Limb (tissue), 2 donors: ENCODE results near the gene PTCHD1.

Source experiments
- DNase-seq, 2 donors: peaks; one replicate each; pipeline ENCODE4 v3.0.0-alpha.2; 2016; ENCODE audit errors: extremely low spot score in 2 of 2

PTCHD1 gene

GRCh38 chrX:23334848-23335599, at the start of gene PTCHD1:
Gene PTCHD1, plus strand, starts transcription at chrX:23334849. Its CDS starts 27 bp downstream, at chrX:23334876.
- DNase-seq: peak in 1 of 2 donors; percentile 40

DNA sequence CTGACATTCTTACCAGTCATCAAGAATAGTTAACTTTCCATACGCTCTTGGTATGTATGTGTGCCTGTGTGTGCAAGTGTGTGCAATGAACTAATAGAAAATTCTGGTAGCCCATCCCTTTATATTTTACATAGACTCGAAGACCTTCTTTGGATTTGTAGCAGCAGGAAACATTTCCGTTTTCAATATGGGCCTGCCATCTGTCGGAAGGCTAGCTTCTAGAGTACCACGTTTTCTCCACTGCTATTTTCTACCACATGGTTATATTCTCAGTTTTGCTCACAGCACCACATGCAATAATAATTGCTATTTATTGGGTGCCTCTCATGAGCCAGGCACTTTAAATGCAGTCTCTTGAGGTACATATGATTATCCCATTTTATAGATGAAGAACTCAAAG, 47.9 kb upstream of the PTCHD1 start:
- no peak for DNase-seq

GRCh38 chrX:23287191-23287725, 47.4 kb upstream of the PTCHD1 start:
- no peak for DNase-seq

GRCh38 chrX:23292354-23292987, 42.2 kb upstream of the PTCHD1 start:
- DNase-seq: peak in 1 of 2 donors; percentile 8

GRCh38 chrX:23292988-23293651, 41.5 kb upstream of the PTCHD1 start:
- DNase-seq: peak; percentile 18 to 41

DNA sequence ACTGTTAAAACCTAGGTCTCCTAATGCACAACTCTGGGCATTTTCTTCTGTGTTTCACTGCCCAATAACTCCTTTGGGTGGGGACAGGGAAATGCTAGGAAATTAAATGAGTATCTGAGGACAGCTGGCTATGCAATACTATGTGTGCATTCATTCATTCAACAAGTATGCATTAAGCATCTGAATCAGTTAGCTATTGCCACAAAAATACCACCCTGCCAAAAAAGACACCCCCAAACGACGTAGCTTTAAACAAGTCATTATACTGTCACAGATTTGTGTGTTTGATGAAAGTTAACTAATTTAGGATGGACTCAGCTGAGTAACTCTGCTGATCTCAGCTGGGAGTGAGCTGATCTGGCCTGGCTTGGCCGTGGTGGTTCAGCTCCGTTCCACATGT, 29.8 kb upstream of the PTCHD1 start:
- no peak for DNase-seq

DNA sequence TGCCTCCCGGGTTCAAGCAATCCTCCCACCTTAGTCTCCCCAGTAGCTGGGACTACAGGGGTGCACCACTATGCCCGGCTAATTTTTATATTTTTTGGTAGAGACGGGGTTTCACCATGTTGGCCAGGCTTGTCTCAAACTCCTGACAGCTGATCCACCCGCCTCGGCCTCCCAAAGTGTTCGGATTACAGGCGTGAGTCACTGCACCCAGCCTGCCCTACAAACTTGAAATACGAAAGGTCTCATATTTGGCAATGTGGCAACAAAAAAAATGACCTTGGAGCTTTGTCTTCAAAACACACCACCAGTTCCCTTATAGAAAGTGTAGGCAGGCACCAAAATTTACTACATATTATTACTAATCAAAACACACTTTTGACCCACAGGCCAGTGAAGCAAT, 22.9 kb upstream of the PTCHD1 start:
- DNase-seq: no peak

DNA sequence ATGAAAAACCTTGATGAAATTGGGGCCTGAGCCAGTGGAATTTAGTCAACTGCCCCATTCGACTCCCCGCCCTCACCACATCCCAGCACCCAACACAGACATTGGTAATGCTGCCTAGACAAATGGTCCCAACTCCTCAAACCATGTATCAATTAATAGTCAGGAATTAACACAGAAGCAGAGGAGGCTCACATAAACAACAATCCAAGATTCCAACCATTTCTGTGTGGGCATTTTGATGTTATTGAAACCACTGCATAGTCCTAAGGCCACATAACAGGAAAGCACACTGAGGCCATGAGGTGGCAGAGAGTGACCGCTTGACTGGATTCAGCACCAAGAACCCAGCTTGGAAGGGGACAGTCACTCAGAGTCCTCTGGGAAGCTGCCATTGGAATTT, 22.5 kb upstream of the PTCHD1 start:
- DNase-seq: no peak

GRCh38 chrX:23317799-23318724, 16.6 kb upstream of the PTCHD1 start:
- DNase-seq: no peak

- DNase-seq: no peak
Observed at GRCh38 chrX:23327104-23327503, 7.5 kb upstream of the PTCHD1 start.

DNA sequence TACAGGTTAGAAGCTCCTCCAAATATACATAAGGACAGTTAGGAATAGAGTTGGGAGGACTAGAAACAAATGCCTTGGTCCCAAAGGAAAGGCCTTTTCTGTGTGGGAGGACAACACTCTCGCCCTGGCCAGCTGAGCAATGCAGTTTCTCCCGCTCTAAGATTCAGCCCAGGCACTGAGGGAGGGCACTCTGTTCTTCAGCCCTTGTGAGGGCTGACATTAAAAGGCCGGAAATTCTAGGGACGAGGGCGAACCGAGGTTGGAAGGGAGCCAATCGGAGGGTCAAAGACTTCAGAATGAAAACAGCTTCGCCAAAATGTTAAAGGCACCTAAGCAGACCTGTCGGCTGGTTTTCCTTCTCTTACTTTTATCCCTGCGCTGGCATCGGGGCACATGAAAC, 2.9 kb upstream of the PTCHD1 start:
- DNase-seq: no peak

DNA sequence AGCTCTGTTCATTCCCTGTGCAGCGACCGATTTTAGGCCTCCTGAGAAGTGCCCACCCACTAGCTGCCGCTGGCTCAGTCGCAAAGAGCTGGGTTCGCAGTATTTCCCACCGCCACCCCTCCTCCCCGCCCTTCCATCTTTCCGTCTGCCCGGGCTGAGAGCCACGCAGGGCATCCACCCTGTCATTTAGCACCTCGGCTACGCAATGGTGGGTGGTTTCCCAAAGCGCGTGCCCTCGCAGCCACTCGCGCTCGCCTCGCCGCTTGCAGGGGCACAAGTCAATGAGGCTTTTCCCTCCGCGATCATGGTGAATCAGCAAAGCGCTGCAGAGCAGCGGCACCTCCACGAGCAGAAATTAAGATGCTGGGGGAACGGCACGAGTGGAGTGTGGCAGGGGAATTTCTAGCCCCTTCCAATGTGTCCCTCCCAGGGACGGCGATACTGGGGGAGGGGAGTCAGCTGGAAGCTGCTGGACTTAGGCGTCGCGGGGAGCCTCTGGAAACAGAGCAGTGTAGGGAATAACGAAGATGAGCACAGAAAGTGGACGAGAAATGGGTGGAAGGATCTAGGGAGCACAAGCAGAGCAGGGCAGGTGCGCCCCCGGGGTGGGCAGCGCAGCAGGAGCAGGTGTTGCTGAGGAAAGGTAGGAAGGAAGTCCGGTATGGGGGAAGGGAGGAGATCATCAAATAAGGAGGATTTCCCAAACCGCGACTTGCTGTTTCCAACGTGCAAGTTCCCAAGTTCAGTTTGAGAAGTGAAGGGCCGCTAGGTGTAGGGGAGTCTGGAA, 2.4 kb upstream of the PTCHD1 start:
- peak in 1 of 2 donors; percentile 45 for DNase-seq

GRCh38 chrX:23332888-23333821, 1.5 kb upstream of the PTCHD1 start:
- peak in 1 of 2 donors; percentile 43 for DNase-seq

DNA sequence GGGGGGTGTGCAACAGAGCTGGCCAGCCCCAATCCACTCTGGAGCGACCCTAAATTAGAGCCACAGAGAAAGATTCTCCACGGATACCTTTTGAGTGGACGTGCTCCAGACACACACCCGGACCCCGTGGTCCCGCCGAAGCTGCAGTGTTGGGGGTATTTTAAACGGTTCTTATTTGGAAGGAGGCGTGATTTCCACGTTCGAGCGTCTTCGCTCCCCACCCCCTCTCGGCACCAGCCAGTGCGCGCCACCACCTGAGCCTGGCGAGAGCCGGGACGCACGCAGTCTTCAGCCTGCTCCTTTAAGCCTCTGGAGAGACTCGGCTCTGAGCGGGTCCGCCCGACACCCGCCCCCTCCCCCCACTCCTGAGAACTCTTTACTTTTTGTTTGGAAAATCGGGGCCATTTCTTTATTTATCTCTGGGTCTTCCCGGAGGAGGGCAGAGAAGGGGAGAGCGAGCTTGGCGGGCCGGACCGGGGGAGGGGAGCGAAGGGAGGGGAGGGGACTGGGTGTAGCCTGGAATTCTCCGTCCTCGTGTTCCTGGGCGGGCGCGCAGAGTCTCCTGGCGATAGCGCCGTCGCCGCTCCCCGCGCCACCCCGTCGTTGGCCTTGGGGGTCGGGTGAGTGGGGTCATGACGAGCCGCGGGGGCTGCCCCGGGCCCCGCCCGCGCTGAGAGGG, 668 bp upstream of the PTCHD1 start:
- DNase-seq: peak in 1 of 2 donors; percentile 58

- no peak for DNase-seq
Observed at GRCh38 chrX:23334521-23334847, 165 bp upstream of the PTCHD1 start.

- no peak for DNase-seq
Observed at GRCh38 chrX:23338334-23338733, 3.7 kb downstream of the PTCHD1 start.

DNA sequence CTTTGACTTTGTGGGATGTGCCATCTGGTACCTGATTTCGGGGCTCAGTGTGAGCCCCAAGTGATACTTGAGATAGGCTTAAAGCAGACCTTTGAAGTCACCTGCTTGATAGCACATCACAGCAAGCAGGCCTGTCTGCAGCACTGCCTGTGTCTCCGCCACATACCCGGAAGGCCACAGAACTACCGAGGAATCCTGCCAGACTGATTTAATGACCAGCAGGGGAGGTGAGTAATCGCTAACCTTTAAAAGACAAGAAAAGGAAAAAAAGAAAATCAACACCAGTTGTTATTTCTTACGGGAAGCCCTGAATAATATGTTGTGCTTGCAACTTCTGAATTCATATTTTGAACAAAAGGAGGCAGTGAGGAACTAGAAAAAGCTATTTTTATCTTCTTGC, 6.8 kb downstream of the PTCHD1 start:
- DNase-seq: no peak

GRCh38 chrX:23344238-23344903, 9.7 kb downstream of the PTCHD1 start:
- no peak for DNase-seq
